Suprapubic skin (tissue), 3 donors: Measurements from ENCODE around the gene ERN1.

Experiments used
- POLR2AphosphoS5 ChIP-seq, 3 donors: sonication (generic); formaldehyde crosslinking; IDR thresholded peaks; one replicate each; pipeline ENCODE4 v1.6.1; 2017; ENCODE audit warnings: antibody characterized with exemption in 3 of 3
- TF ChIP-seq, protein P1 (sequence below), 2 donors: fragments of 200-600 bp in 1 of 2; fragments of 450-650 bp in 1 of 2; sonication (generic) in 1 of 2; IDR thresholded peaks; one replicate each; pipeline ENCODE4 v1.5.1; 2016 to 2019; ENCODE audit warnings: antibody characterized with exemption in 2 of 2, mild to moderate bottlenecking in 1 of 2, moderate library complexity in 1 of 2

DNA sequence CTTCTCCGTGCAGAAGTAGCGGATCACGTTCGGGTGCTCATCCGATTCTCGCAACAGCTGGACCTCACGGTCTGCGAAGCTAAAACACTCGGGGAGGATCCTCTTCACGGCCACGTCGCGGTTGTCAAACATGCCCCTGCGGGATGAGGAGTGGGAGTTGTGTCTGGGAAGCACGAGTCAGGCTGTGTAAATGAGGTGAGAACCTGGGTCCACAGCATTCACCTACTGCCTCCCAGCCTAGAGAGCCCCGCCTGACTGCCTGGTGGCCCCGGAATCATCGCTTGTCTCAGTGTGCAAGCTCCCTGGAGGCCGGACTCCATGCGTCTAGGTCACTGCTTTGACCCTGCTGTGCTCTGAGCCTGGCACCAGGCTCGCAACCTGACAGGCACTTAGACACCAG lies 75.6 kb downstream of the ERN1 start:
- TF ChIP-seq, protein P1, sequence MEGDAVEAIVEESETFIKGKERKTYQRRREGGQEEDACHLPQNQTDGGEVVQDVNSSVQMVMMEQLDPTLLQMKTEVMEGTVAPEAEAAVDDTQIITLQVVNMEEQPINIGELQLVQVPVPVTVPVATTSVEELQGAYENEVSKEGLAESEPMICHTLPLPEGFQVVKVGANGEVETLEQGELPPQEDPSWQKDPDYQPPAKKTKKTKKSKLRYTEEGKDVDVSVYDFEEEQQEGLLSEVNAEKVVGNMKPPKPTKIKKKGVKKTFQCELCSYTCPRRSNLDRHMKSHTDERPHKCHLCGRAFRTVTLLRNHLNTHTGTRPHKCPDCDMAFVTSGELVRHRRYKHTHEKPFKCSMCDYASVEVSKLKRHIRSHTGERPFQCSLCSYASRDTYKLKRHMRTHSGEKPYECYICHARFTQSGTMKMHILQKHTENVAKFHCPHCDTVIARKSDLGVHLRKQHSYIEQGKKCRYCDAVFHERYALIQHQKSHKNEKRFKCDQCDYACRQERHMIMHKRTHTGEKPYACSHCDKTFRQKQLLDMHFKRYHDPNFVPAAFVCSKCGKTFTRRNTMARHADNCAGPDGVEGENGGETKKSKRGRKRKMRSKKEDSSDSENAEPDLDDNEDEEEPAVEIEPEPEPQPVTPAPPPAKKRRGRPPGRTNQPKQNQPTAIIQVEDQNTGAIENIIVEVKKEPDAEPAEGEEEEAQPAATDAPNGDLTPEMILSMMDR (IDR thresholded peaks at IDR 0.05): no peak
- TF ChIP-seq POLR2AphosphoS5 (IDR thresholded peaks at IDR 0.05): no peak
